CD4-positive, CD25-positive, alpha-beta regulatory T cell (primary cell): ENCODE data around the gene AIRE. TPM values are rescaled to one million over a fixed set of nuclear protein-coding genes. Genes with fewer than 3 reads are reported as not detected.

Experiments used
- ATAC-seq, 2 donors: fragments of 150-1000 bp; cut with Tn5 transposase; one replicate each; pipeline ENCODE4 v1.10.0; 2021; ENCODE audit warnings: low read depth in 2 of 2, moderate number of reproducible peaks in 2 of 2, moderate library complexity in 1 of 2
- DNase-seq, 3 donors: peaks; one replicate each; pipeline versions ENCODE4 v3.0.0 to v3.0.0-alpha.2; 2012 to 2022; ENCODE audit warnings: mixed read lengths in 1 of 3
- H3K27ac ChIP-seq: one replicate; pipeline ENCODE4 v1.7.0; 2013; ENCODE audit warnings: mild to moderate bottlenecking, low read length; ENCODE audit not compliant: insufficient read depth, poor library complexity, severe bottlenecking
- H3K27me3 ChIP-seq: one replicate; pipeline ENCODE4 v1.7.0; 2013; ENCODE audit warnings: low read length; ENCODE audit not compliant: control insufficient read depth, insufficient read depth
- H3K36me3 ChIP-seq: one replicate; pipeline ENCODE4 v1.7.0; 2013; ENCODE audit warnings: mild to moderate bottlenecking, low read length, moderate library complexity; ENCODE audit not compliant: control insufficient read depth, insufficient read depth
- H3K4me1 ChIP-seq: 2 replicates; pipeline ENCODE4 v1.7.0; 2013; ENCODE audit warnings: mild to moderate bottlenecking, low read length; ENCODE audit not compliant: insufficient read depth, control insufficient read depth, poor library complexity, severe bottlenecking
- H3K4me3 ChIP-seq: one replicate; pipeline ENCODE4 v1.7.0; 2013; ENCODE audit warnings: low read depth, mild to moderate bottlenecking, low read length, moderate library complexity
- H3K9me3 ChIP-seq, 2 experiments: 1 replicate in 1 of 2; 2 replicates in 1 of 2; pipeline ENCODE4 v1.7.0; 2013; ENCODE audit warnings: low read length in 2 of 2, mild to moderate bottlenecking in 1 of 2, moderate library complexity in 1 of 2; ENCODE audit not compliant: control insufficient read depth in 2 of 2
- H3K27ac Mint-ChIP-seq, 3 donors: one replicate each; pipeline ENCODE4 v1.8.0; 2020 to 2022; ENCODE audit warnings: mild to moderate bottlenecking in 3 of 3, mixed read lengths in 3 of 3, moderate library complexity in 2 of 3
- H3K27me3 Mint-ChIP-seq: one replicate; pipeline ENCODE4 v1.8.0; 2022; ENCODE audit warnings: mild to moderate bottlenecking, mixed read lengths
- H3K36me3 Mint-ChIP-seq: one replicate; pipeline ENCODE4 v1.8.0; 2020; ENCODE audit warnings: mixed read lengths
- H3K4me1 Mint-ChIP-seq, 4 donors: one replicate each; pipeline ENCODE4 v1.8.0; 2020 to 2022; ENCODE audit warnings: mixed read lengths in 4 of 4, mild to moderate bottlenecking in 1 of 4
- H3K4me3 Mint-ChIP-seq, 4 donors: one replicate each; pipeline ENCODE4 v1.8.0; 2020 to 2022; ENCODE audit warnings: mild to moderate bottlenecking in 4 of 4, mixed read lengths in 4 of 4, moderate library complexity in 3 of 4
- H3K9me3 Mint-ChIP-seq, 7 donors: one replicate each; pipeline ENCODE4 v1.8.0; 2020 to 2022; ENCODE audit warnings: mixed read lengths in 7 of 7, mild to moderate bottlenecking in 3 of 7, moderate library complexity in 2 of 7
- polyA plus RNA-seq, 4 donors: library from polyadenylated mRNA; unstranded; fragments of 300-500 nt; fragmentation: Illumina TruSeq; gene quantifications; one replicate each; pipeline ENCODE4 v1.2.3, GENCODE V29; 2021
- total RNA-seq: library from RNA; stranded (reverse); gene quantifications from one replicate; pipeline ENCODE4 v1.2.3, GENCODE V29; 2022

Gene AIRE
- total and polyA plus RNA-seq, 5 donors from 2014 or later: 0.07 to 2.0 (median 0.39) TPM

DNA sequence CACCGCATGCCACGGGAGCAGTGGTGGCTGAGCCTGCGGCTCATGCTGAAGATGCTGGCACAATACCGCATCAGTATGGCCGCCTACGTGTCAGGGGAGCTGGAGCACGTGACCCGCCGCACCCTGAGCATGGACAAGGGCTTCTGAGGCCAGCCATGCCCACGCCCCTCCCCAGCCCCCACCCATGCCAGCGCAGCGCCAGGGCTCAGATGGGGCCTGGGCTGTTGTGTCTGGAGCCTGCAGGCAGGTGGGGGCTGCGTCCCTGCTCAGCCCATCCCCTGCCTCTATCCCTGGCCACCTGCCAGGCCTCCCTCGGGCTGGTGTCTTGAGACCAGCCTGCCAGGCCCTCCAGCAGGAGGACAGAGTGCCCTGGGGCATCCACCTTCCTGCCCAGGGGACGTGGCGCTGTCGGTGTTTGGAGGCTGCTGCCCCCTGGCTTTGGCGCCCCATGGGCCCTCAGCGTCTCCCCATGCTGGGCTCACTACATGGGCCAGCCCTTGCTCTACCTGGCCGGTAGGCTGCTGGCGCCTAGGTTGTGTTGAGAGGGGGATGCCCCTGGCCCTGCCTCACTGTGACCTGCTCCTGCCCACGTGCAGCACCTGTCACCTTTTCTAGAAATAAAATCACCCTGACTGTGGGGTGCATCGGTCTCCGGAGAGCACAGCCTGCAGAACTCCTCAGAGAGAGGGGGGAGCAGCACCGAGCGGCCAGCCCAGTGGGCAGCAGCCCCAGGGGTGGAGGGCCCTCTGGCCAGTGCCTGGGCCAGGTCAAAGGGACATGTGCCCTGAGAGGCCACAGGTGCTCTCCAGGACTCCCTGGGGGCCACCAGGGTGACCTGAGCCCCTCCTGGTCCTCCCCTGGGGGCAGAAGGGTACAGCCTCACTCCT is 41.3 kb downstream of the AIRE start:
- H3K27ac ChIP-seq: no peak overlapping the region
- no peak overlapping the region for H3K4me3 Mint-ChIP-seq
- no peaks in the 10 kb centered on the region for H3K27me3 Mint-ChIP-seq
- H3K36me3 Mint-ChIP-seq: peaks cover 3% of the 10 kb centered on the region
- H3K4me1 ChIP-seq: no peaks in the 10 kb centered on the region
- ATAC-seq (no peak), DNase-seq (no peak)
- peaks cover 0 to 3% (median 0%) of the 10 kb centered on the region in 7 donors for H3K9me3 Mint-ChIP-seq
- H3K4me3 ChIP-seq: no peak overlapping the region
- H3K27ac Mint-ChIP-seq: no peak overlapping the region
- H3K9me3 ChIP-seq: no peaks in the 10 kb centered on the region
- H3K36me3 ChIP-seq: peaks cover 15% of the 10 kb centered on the region
- no peaks in the 10 kb centered on the region for H3K27me3 ChIP-seq
- peaks cover 0 to 5% (median 0%) of the 10 kb centered on the region in 4 donors for H3K4me1 Mint-ChIP-seq

DNA sequence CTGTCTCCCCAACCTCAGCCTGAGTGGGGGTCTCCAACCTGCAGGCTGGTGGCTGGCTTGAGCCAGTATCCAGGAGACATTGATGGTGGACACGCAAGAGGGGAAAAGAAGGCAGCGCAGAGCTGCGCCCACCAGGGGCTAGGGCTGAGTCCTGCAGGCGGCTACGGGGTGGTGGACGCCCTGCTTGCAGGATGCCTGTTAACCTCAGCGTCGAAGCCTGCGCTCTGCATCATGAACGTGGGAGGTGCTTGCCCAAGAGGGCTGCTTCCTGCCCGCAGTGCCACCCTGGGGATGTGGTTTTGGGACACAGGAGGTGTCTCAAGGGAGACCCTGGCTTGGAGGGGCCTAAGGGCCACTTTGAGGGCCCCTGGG is 41.9 kb downstream of the AIRE start:
- no peaks in the 10 kb centered on the region for H3K9me3 ChIP-seq
- peaks cover 0 to 3% (median 0%) of the 10 kb centered on the region in 7 donors for H3K9me3 Mint-ChIP-seq
- no peak overlapping the region for H3K4me3 ChIP-seq
- no peak overlapping the region for H3K27ac ChIP-seq
- H3K27me3 Mint-ChIP-seq: no peaks in the 10 kb centered on the region
- H3K36me3 ChIP-seq: peaks cover 13% of the 10 kb centered on the region
- H3K27ac Mint-ChIP-seq: no peak overlapping the region
- no peak for ATAC-seq
- H3K27me3 ChIP-seq: no peaks in the 10 kb centered on the region
- no peak overlapping the region for H3K4me3 Mint-ChIP-seq
- H3K4me1 Mint-ChIP-seq: peaks cover 0 to 6% (median 0%) of the 10 kb centered on the region in 4 donors
- H3K36me3 Mint-ChIP-seq: peaks cover 5% of the 10 kb centered on the region
- no peak for DNase-seq
- no peaks in the 10 kb centered on the region for H3K4me1 ChIP-seq

DNA sequence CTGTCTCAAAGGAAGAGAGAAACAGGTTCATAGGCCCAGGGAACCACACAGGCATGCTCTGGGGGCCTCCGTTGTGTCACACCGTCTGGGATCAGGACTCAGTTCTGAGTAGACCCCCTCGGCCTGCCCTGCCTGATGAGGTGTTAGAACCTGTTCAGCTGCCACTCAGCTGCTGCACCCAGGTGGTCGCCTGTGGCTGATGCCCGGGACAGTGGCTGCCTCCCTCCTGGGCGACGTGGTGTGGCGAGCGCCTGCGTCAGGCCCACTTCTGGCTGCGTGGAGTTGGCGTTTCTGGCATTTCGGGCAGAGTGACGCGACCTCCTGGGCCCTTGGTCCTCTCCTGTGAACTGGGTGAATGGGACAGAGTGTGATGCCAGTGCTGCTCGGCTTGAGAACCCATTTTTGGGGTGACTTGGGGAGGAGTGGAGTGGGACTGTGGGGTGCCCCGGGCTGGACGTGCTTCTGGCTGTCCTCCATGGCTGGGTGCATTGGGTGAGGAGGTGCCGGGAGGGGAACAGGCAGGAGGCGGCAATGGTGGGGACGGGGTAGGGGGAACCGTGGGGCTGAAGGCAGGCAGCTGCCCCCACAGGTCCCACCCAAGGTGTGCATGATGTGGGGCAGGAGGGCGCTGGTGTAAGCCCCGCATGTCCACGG is 42.7 kb downstream of the AIRE start:
- ATAC-seq (peak in 1 of 2 donors; percentile 4), DNase-seq (no peak)
- peak overlapping the region in 1 of 3 donors; percentile 23 for H3K27ac Mint-ChIP-seq
- peaks cover 10% of the 10 kb centered on the region for H3K36me3 ChIP-seq
- H3K9me3 Mint-ChIP-seq: peaks cover 0 to 3% (median 0%) of the 10 kb centered on the region in 7 donors
- H3K36me3 Mint-ChIP-seq: peaks cover 5% of the 10 kb centered on the region
- H3K4me3 Mint-ChIP-seq: no peak overlapping the region
- peaks cover 0 to 6% (median 0%) of the 10 kb centered on the region in 4 donors for H3K4me1 Mint-ChIP-seq
- no peak overlapping the region for H3K27ac ChIP-seq
- H3K9me3 ChIP-seq: no peaks in the 10 kb centered on the region
- no peaks in the 10 kb centered on the region for H3K4me1 ChIP-seq
- H3K27me3 Mint-ChIP-seq: no peaks in the 10 kb centered on the region
- H3K27me3 ChIP-seq: no peaks in the 10 kb centered on the region
- no peak overlapping the region for H3K4me3 ChIP-seq

DNA sequence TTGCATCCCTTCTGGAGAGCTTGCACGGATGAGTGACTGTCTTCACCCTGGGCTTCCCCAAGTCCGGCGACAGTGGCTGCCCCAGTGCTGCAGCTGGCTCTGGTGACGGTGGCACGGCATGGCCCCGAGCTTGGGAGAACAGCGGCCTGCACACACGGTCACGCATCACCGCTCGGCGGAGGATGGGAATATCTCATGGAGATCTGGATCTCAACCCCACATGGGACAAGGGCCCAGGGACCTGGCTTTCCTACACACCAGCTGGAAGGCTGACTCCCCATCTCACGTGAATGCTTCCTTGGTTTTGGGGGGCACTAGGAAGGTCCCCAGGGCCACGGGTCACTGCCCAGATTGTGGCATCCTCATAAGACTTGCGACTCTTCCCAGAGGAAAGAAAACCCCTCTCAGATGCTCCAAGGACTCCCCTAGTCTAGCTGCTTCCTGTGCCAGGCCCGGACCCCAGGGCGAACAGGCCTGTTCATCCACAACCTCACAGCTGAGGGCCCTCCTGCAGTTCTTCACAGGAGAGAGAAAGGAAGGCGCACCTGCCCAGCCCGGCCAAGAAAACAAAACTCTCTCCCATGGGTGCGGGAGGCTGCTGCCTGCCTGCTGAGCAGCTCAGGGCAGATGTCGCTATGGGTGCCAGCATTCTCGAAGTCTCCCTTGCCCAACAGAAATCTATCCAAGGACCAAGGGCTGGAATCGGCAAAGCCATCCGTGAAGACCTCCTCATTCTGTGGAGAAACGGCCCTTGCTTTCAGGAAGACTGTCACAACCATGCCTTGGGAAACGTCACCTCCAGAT is 43.6 kb downstream of the AIRE start:
- ATAC-seq (no peak), DNase-seq (no peak)
- no peaks in the 10 kb centered on the region for H3K9me3 ChIP-seq
- Mint-ChIP-seq H3K9me3 (peaks cover 0 to 3% (median 0%) of the 10 kb centered on the region in 7 donors), H3K36me3 (peaks cover 5% of the 10 kb centered on the region), H3K4me1 (peaks cover 0 to 6% (median 0%) of the 10 kb centered on the region in 4 donors), H3K27me3 (no peaks in the 10 kb centered on the region), H3K27ac (no peak overlapping the region), H3K4me3 (peak overlapping the region in 1 of 4 donors; percentile 54)
- H3K36me3 ChIP-seq: peaks cover 9% of the 10 kb centered on the region
- no peaks in the 10 kb centered on the region for H3K27me3 ChIP-seq
- H3K4me3 ChIP-seq: no peak overlapping the region
- no peak overlapping the region for H3K27ac ChIP-seq
- no peaks in the 10 kb centered on the region for H3K4me1 ChIP-seq

DNA sequence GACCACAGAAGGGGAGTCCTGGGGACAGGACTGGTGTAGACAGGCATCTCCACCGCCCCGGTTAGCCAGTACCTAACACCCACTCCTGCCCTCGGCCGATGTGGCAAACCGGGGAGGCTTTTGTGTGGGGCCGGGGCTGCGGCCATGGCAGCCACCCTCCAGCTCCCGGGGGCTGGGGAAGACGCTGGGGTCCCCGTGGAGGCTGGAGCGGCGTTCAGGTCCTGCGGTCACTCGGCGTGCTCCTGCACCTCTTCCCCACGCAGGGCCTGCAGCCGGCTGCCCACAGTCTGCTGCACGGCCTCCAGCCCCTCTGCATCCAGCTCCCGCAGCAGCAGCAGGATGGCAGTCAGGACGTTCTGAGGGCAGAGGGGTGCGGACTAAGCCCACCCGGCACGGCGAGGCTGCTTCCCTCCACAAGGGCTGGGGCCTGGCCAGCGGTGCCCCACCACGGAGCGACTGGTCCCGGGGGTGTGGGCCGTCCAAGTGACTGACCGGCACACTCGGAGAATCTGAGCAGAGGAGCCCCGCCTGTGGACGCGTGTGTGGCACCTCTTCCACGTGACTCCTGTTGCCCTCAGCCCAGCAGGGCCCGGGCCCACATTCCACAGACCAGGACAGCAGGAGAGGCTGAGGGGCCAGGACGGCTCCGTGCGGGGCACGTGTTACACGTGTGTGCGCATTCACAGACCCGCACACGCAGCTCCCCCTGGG is 44.5 kb downstream of the AIRE start:
- Mint-ChIP-seq H3K4me3 (no peak overlapping the region), H3K4me1 (peaks cover 0 to 6% (median 0%) of the 10 kb centered on the region in 4 donors), H3K36me3 (peaks cover 5% of the 10 kb centered on the region), H3K27ac (no peak overlapping the region), H3K9me3 (peaks cover 0 to 3% (median 0%) of the 10 kb centered on the region in 7 donors), H3K27me3 (no peaks in the 10 kb centered on the region)
- no peaks in the 10 kb centered on the region for H3K9me3 ChIP-seq
- ATAC-seq (no peak), DNase-seq (no peak)
- H3K4me1 ChIP-seq: no peaks in the 10 kb centered on the region
- peaks cover 2% of the 10 kb centered on the region for H3K36me3 ChIP-seq
- H3K27me3 ChIP-seq: no peaks in the 10 kb centered on the region
- no peak overlapping the region for H3K4me3 ChIP-seq
- H3K27ac ChIP-seq: no peak overlapping the region

DNA sequence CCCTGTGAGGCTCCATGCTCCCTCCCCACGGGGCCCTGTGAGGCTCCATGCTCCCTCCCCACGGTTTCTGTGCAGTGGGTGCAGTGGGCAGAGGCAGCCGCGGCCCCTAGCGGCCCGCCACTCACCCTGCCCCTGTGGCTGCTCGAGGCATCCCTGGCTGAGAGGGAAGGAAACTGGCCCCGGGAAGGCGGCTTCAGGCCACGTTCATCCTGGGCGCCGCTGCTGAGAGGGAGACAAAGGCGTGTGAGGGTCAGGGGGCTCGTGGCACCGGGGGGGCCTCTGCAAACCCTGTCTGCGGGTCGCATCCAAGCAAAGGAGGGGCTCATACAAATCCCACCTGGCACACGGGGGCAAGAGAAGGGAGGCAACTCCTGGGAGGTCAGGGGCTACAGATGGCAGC is 45.0 kb downstream of the AIRE start:
- ATAC-seq (no peak), DNase-seq (no peak)
- peaks cover 5% of the 10 kb centered on the region for H3K36me3 Mint-ChIP-seq
- H3K4me3 ChIP-seq: no peak overlapping the region
- no peak overlapping the region for H3K4me3 Mint-ChIP-seq
- H3K4me1 ChIP-seq: no peaks in the 10 kb centered on the region
- peaks cover 0 to 3% (median 0%) of the 10 kb centered on the region in 7 donors for H3K9me3 Mint-ChIP-seq
- no peaks in the 10 kb centered on the region for H3K9me3 ChIP-seq
- H3K27ac ChIP-seq: no peak overlapping the region
- H3K27me3 Mint-ChIP-seq: no peaks in the 10 kb centered on the region
- H3K4me1 Mint-ChIP-seq: peaks cover 0 to 6% (median 0%) of the 10 kb centered on the region in 4 donors
- H3K27me3 ChIP-seq: no peaks in the 10 kb centered on the region
- H3K36me3 ChIP-seq: peaks cover 2% of the 10 kb centered on the region
- no peak overlapping the region for H3K27ac Mint-ChIP-seq

DNA sequence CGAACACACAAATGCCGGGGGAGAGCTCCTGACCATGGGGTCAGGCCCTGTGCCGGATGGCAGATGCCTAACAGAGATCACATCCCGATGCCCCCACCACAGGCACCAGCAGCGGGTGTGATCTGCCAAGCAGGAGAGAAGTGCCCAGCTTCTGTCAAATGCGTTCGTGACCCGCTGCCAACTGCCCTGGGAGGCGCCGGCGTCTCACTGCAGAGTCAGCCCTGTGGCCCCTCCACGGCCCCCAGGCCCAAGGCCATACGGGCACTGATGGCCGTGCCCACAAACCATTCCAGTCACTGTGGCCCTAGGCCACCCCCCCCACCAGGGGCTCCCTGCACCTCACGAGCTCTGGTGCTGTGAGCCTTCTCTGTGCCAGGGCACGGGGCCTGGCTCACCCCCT is 45.5 kb downstream of the AIRE start:
- Histone ChIP-seq H3K9me3 (no peaks in the 10 kb centered on the region), H3K27ac (no peak overlapping the region), H3K4me1 (no peaks in the 10 kb centered on the region), H3K4me3 (no peak overlapping the region), H3K36me3 (peaks cover 2% of the 10 kb centered on the region), H3K27me3 (no peaks in the 10 kb centered on the region)
- Mint-ChIP-seq H3K27ac (no peak overlapping the region), H3K9me3 (peaks cover 0 to 3% (median 0%) of the 10 kb centered on the region in 7 donors), H3K27me3 (no peaks in the 10 kb centered on the region), H3K4me1 (peaks cover 0 to 6% (median 0%) of the 10 kb centered on the region in 4 donors), H3K4me3 (no peak overlapping the region), H3K36me3 (peaks cover 5% of the 10 kb centered on the region)
- DNase-seq (no peak), ATAC-seq (no peak)
